ENCODE results near the gene GAS1.

Gene GAS1

GRCh38 chr9:86912210-86912609 lies 35.1 kb downstream of the GAS1 start (continued):
- TF ChIP-seq ISL1 (CRISPR knock-in tag; IDR thresholded peaks at IDR 0.05) (no peak), ZNF565 (CRISPR knock-in tag; conservative IDR thresholded peaks at IDR 0.05; ENCODE audit: low read depth) (no peak), BACH2 (CRISPR knock-in tag; IDR thresholded peaks at IDR 0.05; ENCODE audit: borderline replicate concordance) (no peak), SNAI2 (CRISPR knock-in tag; IDR thresholded peaks at IDR 0.05) (no peak), RARB (CRISPR knock-in tag; IDR thresholded peaks at IDR 0.05) (no peak), OSR1 (CRISPR knock-in tag; IDR thresholded peaks at IDR 0.05) (no peak), ZNF8 (CRISPR knock-in tag; IDR thresholded peaks at IDR 0.05) (no peak)

GRCh38 chr9:86909388-86909787 lies 37.9 kb downstream of the GAS1 start:
- ATAC-seq, result no peak
- TF ChIP-seq, protein P1, sequence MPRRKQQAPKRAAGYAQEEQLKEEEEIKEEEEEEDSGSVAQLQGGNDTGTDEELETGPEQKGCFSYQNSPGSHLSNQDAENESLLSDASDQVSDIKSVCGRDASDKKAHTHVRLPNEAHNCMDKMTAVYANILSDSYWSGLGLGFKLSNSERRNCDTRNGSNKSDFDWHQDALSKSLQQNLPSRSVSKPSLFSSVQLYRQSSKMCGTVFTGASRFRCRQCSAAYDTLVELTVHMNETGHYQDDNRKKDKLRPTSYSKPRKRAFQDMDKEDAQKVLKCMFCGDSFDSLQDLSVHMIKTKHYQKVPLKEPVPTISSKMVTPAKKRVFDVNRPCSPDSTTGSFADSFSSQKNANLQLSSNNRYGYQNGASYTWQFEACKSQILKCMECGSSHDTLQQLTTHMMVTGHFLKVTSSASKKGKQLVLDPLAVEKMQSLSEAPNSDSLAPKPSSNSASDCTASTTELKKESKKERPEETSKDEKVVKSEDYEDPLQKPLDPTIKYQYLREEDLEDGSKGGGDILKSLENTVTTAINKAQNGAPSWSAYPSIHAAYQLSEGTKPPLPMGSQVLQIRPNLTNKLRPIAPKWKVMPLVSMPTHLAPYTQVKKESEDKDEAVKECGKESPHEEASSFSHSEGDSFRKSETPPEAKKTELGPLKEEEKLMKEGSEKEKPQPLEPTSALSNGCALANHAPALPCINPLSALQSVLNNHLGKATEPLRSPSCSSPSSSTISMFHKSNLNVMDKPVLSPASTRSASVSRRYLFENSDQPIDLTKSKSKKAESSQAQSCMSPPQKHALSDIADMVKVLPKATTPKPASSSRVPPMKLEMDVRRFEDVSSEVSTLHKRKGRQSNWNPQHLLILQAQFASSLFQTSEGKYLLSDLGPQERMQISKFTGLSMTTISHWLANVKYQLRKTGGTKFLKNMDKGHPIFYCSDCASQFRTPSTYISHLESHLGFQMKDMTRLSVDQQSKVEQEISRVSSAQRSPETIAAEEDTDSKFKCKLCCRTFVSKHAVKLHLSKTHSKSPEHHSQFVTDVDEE (CRISPR knock-in tag; IDR thresholded peaks at IDR 0.05), result no peak
- TF ChIP-seq ZNF70 (CRISPR knock-in tag; IDR thresholded peaks at IDR 0.05), result no peak
- no peak for TF ChIP-seq TCF4 (CRISPR knock-in tag; IDR thresholded peaks at IDR 0.05; ENCODE audit: borderline replicate concordance)
- TF ChIP-seq TOX (CRISPR knock-in tag; IDR thresholded peaks at IDR 0.05; ENCODE audit: borderline replicate concordance), result no peak
- no peak for TF ChIP-seq POU6F1 (CRISPR knock-in tag; IDR thresholded peaks at IDR 0.05; ENCODE audit: borderline replicate concordance, low read depth)
- no peak for TF ChIP-seq ESRRG (CRISPR knock-in tag; IDR thresholded peaks at IDR 0.05)
- no peak for TF ChIP-seq BACH2 (CRISPR knock-in tag; IDR thresholded peaks at IDR 0.05; ENCODE audit: borderline replicate concordance)
- TF ChIP-seq ZFP30 (CRISPR knock-in tag; IDR thresholded peaks at IDR 0.05), result no peak
- TF ChIP-seq SNAI2 (CRISPR knock-in tag; IDR thresholded peaks at IDR 0.05), result no peak
- TF ChIP-seq CSDC2 (CRISPR knock-in tag; IDR thresholded peaks at IDR 0.05), result no peak
- TF ChIP-seq ARNTL (CRISPR knock-in tag; IDR thresholded peaks at IDR 0.05; ENCODE audit: borderline replicate concordance, low read depth), result no peak
- no peak for TF ChIP-seq ZNF565 (CRISPR knock-in tag; conservative IDR thresholded peaks at IDR 0.05; ENCODE audit: low read depth)
- no peak for TF ChIP-seq GLIS3 (CRISPR knock-in tag; IDR thresholded peaks at IDR 0.05)
- TF ChIP-seq OSR1 (CRISPR knock-in tag; IDR thresholded peaks at IDR 0.05), result no peak
- TF ChIP-seq PPARA (CRISPR knock-in tag; IDR thresholded peaks at IDR 0.05; ENCODE audit: borderline replicate concordance), result no peak
- TF ChIP-seq, protein P2, sequence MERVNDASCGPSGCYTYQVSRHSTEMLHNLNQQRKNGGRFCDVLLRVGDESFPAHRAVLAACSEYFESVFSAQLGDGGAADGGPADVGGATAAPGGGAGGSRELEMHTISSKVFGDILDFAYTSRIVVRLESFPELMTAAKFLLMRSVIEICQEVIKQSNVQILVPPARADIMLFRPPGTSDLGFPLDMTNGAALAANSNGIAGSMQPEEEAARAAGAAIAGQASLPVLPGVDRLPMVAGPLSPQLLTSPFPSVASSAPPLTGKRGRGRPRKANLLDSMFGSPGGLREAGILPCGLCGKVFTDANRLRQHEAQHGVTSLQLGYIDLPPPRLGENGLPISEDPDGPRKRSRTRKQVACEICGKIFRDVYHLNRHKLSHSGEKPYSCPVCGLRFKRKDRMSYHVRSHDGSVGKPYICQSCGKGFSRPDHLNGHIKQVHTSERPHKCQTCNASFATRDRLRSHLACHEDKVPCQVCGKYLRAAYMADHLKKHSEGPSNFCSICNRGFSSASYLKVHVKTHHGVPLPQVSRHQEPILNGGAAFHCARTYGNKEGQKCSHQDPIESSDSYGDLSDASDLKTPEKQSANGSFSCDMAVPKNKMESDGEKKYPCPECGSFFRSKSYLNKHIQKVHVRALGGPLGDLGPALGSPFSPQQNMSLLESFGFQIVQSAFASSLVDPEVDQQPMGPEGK (CRISPR knock-in tag; IDR thresholded peaks at IDR 0.05; ENCODE audit: borderline replicate concordance), result no peak
- TF ChIP-seq RARB (CRISPR knock-in tag; IDR thresholded peaks at IDR 0.05), result no peak
- TF ChIP-seq CSRNP3 (CRISPR knock-in tag; IDR thresholded peaks at IDR 0.05), result no peak
- TF ChIP-seq, protein P3, sequence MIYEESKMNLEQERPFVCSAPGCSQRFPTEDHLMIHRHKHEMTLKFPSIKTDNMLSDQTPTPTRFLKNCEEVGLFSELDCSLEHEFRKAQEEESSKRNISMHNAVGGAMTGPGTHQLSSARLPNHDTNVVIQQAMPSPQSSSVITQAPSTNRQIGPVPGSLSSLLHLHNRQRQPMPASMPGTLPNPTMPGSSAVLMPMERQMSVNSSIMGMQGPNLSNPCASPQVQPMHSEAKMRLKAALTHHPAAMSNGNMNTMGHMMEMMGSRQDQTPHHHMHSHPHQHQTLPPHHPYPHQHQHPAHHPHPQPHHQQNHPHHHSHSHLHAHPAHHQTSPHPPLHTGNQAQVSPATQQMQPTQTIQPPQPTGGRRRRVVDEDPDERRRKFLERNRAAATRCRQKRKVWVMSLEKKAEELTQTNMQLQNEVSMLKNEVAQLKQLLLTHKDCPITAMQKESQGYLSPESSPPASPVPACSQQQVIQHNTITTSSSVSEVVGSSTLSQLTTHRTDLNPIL (CRISPR knock-in tag; IDR thresholded peaks at IDR 0.05; ENCODE audit: low read depth), result no peak
- no peak for TF ChIP-seq ZC3H10 (CRISPR knock-in tag; IDR thresholded peaks at IDR 0.05)

- ATAC-seq, result no peak
- TF ChIP-seq, protein P3 (CRISPR knock-in tag; IDR thresholded peaks at IDR 0.05; ENCODE audit: low read depth), result no peak
- TF ChIP-seq OSR1 (CRISPR knock-in tag; IDR thresholded peaks at IDR 0.05), result no peak
- TF ChIP-seq TCF4 (CRISPR knock-in tag; IDR thresholded peaks at IDR 0.05; ENCODE audit: borderline replicate concordance), result no peak
- no peak for TF ChIP-seq BACH2 (CRISPR knock-in tag; IDR thresholded peaks at IDR 0.05; ENCODE audit: borderline replicate concordance)
- TF ChIP-seq, protein P1 (CRISPR knock-in tag; IDR thresholded peaks at IDR 0.05), result no peak
- TF ChIP-seq CSRNP3 (CRISPR knock-in tag; IDR thresholded peaks at IDR 0.05), result no peak
- TF ChIP-seq ZNF8 (CRISPR knock-in tag; IDR thresholded peaks at IDR 0.05), result no peak
- TF ChIP-seq ZNF70 (CRISPR knock-in tag; IDR thresholded peaks at IDR 0.05), result no peak
- TF ChIP-seq ESRRG (CRISPR knock-in tag; IDR thresholded peaks at IDR 0.05), result no peak
- no peak for TF ChIP-seq ISL1 (CRISPR knock-in tag; IDR thresholded peaks at IDR 0.05)
- TF ChIP-seq TOX (CRISPR knock-in tag; IDR thresholded peaks at IDR 0.05; ENCODE audit: borderline replicate concordance), result no peak
Observed at GRCh38 chr9:86908261-86908660, 39.0 kb downstream of the GAS1 start.

All from SK-N-SH treated with all-trans-retinoic acid at 6 μM for 48 hours (cell line).